HG03565 (cell line): Measurements from ENCODE around the gene C1orf35.

ENCODE experiments used
- ATAC-seq: cut with Tn5 transposase; IDR thresholded peaks from one replicate; pipeline ENCODE4 v1.9.1; 2021; ENCODE audit warnings: mild to moderate bottlenecking, moderate library complexity; ENCODE audit not compliant: unreplicated experiment

Gene C1orf35

DNA sequence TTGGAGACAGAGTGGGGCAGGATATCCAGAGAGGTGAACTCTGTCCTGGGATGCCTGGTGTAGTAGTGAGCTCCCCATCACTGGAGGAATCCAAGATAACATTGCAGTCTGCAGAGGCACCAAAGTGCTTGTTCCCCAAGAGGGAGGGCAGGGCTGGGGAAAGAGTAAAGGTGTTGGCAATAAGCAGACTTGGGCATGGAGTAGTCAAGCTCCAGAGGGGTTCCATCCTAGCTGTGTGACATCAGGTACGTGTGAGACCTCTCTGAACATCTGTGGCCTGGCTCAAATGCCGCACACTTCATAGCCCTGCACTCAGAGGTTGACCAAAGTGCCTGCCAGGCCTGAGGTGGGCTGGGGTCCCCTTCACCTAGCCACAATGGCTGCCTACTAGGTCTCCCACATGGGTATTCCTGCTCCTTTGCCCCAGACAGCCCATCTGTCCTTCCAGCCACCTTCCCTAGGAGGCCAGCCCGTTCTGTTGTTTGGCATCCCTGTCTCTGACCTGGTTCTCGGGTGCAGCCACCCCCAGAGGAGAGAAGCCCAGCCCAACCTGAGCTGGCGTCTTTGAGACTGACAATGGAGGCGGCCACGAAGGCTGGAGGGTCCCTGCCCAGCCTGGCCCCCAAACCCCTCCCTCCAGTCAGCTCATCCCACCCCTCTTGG, 23.4 kb downstream of the C1orf35 start:
- ATAC-seq: no peak

GRCh38 chr1:228079013-228079412, 24.1 kb downstream of the C1orf35 start:
- ATAC-seq: no peak

GRCh38 chr1:228077565-228078330, 25.4 kb downstream of the C1orf35 start:
- ATAC-seq: no peak

GRCh38 chr1:228076796-228077430, 26.2 kb downstream of the C1orf35 start:
- no peak for ATAC-seq

GRCh38 chr1:228075801-228076271, 27.3 kb downstream of the C1orf35 start:
- no peak for ATAC-seq

- no peak for ATAC-seq
These were observed 28.0 kb downstream of the C1orf35 start for GRCh38 chr1:228074954-228075730.

DNA sequence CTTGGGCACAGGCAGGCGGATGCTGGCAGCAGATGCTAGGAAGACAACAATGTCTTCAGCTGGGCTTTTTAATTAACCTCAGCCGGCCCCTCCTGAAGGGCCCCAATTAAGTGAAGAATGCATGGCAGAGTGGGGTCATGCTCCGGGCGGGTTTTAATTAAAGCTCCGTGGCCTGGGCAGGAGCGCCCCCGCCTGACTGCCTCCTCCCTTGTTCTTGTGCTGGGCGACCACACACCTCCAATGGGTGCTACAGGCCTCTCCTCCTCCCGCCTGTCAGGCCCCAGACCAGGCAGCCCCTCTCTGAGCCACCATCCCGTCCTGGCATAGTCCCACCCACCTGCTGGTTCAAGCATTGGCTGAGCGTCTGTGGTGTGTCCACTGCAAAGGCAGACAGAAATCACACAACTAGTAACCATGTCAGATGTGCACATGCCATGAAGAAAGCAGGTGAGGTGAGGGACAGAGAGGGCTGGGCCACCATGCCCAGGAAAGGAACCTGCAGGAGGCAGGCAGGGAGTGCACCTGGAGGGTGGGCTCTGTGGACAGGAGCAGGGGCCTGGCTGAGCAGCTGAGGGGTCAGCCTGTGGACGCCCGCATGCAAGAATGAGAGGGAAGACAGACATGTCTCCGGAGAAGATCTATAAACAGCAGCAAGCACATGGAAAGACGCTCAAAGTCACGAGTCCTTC, 29.1 kb downstream of the C1orf35 start:
- ATAC-seq: no peak

- no peak for ATAC-seq
These were observed 29.9 kb downstream of the C1orf35 start for GRCh38 chr1:228073061-228073856.

GRCh38 chr1:228072658-228073043, 30.5 kb downstream of the C1orf35 start:
- ATAC-seq: no peak

- ATAC-seq: no peak
These were observed 31.1 kb downstream of the C1orf35 start for GRCh38 chr1:228071839-228072657.

- no peak for ATAC-seq
These were observed 32.3 kb downstream of the C1orf35 start for GRCh38 chr1:228070851-228071250.

DNA sequence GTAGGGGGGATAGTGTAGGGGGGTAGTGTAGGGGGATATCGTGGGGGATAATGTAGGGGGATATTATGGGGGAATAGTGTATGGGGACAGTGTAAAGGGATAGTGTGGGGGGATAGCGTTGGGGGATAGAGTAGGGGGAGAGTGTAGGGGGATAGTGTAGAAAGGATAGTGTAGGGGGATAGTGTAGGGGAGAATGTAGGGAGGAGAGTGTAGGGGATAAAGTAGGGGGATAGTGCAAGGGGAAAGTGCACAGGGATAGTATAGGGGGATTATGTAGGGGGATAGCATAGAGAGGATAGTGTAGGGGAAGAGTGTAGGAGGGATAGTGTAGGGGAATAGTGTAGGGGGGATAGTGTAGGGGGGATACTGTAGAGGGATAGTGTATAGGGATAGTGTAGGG, 33.0 kb downstream of the C1orf35 start:
- no peak for ATAC-seq

DNA sequence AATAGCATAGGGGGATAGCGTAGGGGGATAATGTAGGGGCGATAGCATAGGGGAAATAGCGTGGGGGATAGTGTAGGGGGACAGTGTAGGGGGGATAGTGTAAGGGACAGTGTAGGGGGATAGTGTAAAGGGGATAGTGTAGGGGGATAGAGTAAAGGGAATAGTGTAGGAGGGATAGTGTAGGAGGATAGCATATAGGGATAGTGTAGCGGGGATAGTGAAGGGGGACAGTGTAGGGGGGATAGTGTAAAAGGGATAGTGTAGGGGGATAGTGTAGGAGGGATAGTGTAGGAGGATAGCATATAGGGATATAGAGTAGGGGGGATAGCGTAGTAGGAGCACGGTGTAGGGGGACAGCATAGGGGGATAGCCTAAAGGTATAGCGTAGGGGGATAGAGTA, 34.8 kb downstream of the C1orf35 start:
- ATAC-seq: no peak

DNA sequence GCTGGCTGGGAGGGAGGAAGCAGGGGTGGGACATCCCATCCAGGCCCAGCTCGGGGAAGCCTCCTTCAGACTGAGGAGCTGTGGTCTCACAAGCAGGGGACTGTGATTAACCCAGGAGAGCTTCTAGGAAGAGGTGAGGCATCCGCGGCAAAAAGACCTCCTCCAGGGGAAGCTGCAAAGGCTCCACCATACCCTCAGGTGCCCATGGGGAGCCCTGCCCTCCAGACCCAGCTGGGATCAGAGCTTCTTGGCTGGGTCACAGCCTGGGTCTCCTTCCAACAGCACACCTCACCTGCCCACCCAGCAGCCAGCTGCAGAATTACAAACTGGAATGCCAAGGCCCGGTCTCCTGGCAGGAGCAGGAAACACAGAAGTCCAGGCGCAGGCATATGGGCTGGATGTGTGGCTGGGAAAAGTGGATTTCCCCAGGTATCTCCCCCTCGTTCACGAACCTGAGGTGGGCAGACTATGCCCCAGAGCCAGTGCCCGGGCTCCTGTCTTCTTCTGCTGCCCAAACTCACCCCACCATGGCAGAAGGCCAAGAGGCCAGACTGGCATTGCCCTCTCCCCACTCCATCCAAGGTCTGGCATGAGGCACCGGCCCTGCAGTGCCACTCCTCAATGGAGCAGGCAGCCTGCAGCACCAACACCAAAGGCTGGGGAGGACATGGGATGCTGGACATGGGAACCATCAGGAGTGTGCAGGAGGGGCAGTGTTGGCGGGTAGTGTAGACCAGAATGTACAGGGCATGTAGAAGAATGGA, 36.1 kb downstream of the C1orf35 start:
- no peak for ATAC-seq

- no peak for ATAC-seq
These were observed 36.7 kb downstream of the C1orf35 start for GRCh38 chr1:228066416-228066815.

- no peak for ATAC-seq
These were observed 37.4 kb downstream of the C1orf35 start for GRCh38 chr1:228065543-228066347.
